ENCODE results near the gene NLRP14.

NLRP14 gene

GRCh38 chr11:7072401-7073028 is 52.2 kb downstream of the NLRP14 start:
- H3K27me3 ChIP-seq (ENCODE audit: insufficient read depth, low read length, poor library complexity, severe bottlenecking) = no peaks in the 10 kb centered on the region
- no peak overlapping the region for H3K4me3 ChIP-seq (ENCODE audit: low read length, poor library complexity, severe bottlenecking)
- H2AFZ ChIP-seq (ENCODE audit: low read length) = no peak overlapping the region
- no peaks in the 10 kb centered on the region for H3K9me3 ChIP-seq (ENCODE audit: insufficient read depth, low read depth, low read length)
- H3K36me3 ChIP-seq (ENCODE audit: insufficient read depth, low read length) = no peaks in the 10 kb centered on the region
- H3K79me2 ChIP-seq (ENCODE audit: insufficient read depth, low read length) = no peaks in the 10 kb centered on the region
- no peaks in the 10 kb centered on the region for H4K20me1 ChIP-seq (ENCODE audit: insufficient read depth, low read length, poor library complexity, severe bottlenecking)
- H3K4me2 ChIP-seq (ENCODE audit: low read depth, low read length, poor library complexity, severe bottlenecking) = no peak overlapping the region
- H3K9ac ChIP-seq (ENCODE audit: low read depth, low read length, poor library complexity, severe bottlenecking) = no peak overlapping the region
- no peaks in the 10 kb centered on the region for H3F3A ChIP-seq (ENCODE audit: low read depth)
- TF ChIP-seq EZH2phosphoT487 (IDR thresholded peaks at IDR 0.05; ENCODE audit: borderline replicate concordance) (no peak), CTCF (conservative IDR thresholded peaks at IDR 0.05; ENCODE audit: low read length) (no peak)
- H3K4me1 ChIP-seq (ENCODE audit: insufficient read depth, low read length, poor library complexity, severe bottlenecking) = no peaks in the 10 kb centered on the region
- H3K9me2 ChIP-seq (replicated peaks; ENCODE audit: low read depth, low read length) = no peaks in the 10 kb centered on the region

- Histone ChIP-seq H3K4me3 (ENCODE audit: low read length, poor library complexity, severe bottlenecking) (no peak overlapping the region), H3K4me1 (ENCODE audit: insufficient read depth, low read length, poor library complexity, severe bottlenecking) (no peaks in the 10 kb centered on the region), H4K20me1 (ENCODE audit: insufficient read depth, low read length, poor library complexity, severe bottlenecking) (no peaks in the 10 kb centered on the region), H3K27me3 (ENCODE audit: insufficient read depth, low read length, poor library complexity, severe bottlenecking) (no peaks in the 10 kb centered on the region), H3K4me2 (ENCODE audit: low read depth, low read length, poor library complexity, severe bottlenecking) (no peak overlapping the region), H3K36me3 (ENCODE audit: insufficient read depth, low read length) (no peaks in the 10 kb centered on the region), H3K79me2 (ENCODE audit: insufficient read depth, low read length) (no peaks in the 10 kb centered on the region), H3K9me3 (ENCODE audit: insufficient read depth, low read depth, low read length) (no peaks in the 10 kb centered on the region), H3F3A (ENCODE audit: low read depth) (no peaks in the 10 kb centered on the region), H3K9ac (ENCODE audit: low read depth, low read length, poor library complexity, severe bottlenecking) (no peak overlapping the region), H3K9me2 (replicated peaks; ENCODE audit: low read depth, low read length) (no peaks in the 10 kb centered on the region), H2AFZ (ENCODE audit: low read length) (no peak overlapping the region)
- TF ChIP-seq CTCF (conservative IDR thresholded peaks at IDR 0.05; ENCODE audit: low read length) (no peak), EZH2phosphoT487 (IDR thresholded peaks at IDR 0.05; ENCODE audit: borderline replicate concordance) (no peak)
Measured at GRCh38 chr11:7077101-7077500, 56.8 kb downstream of the NLRP14 start.

- H3K4me3 ChIP-seq (ENCODE audit: low read length, poor library complexity, severe bottlenecking) = no peak overlapping the region
- no peak for TF ChIP-seq CTCF (conservative IDR thresholded peaks at IDR 0.05; ENCODE audit: low read length)
- no peak for TF ChIP-seq EZH2phosphoT487 (IDR thresholded peaks at IDR 0.05; ENCODE audit: borderline replicate concordance)
Measured at GRCh38 chr11:7079545-7080135, 59.4 kb downstream of the NLRP14 start.

More at GRCh38 chr11:7079545-7080135, 59.4 kb downstream of the NLRP14 start:
- Histone ChIP-seq H2AFZ (ENCODE audit: low read length) (no peak overlapping the region), H3K9ac (ENCODE audit: low read depth, low read length, poor library complexity, severe bottlenecking) (no peak overlapping the region), H3K9me3 (ENCODE audit: insufficient read depth, low read depth, low read length) (no peaks in the 10 kb centered on the region), H3K36me3 (ENCODE audit: insufficient read depth, low read length) (no peaks in the 10 kb centered on the region), H3K4me1 (ENCODE audit: insufficient read depth, low read length, poor library complexity, severe bottlenecking) (no peaks in the 10 kb centered on the region), H3F3A (ENCODE audit: low read depth) (no peaks in the 10 kb centered on the region), H3K4me2 (ENCODE audit: low read depth, low read length, poor library complexity, severe bottlenecking) (no peak overlapping the region), H3K27me3 (ENCODE audit: insufficient read depth, low read length, poor library complexity, severe bottlenecking) (no peaks in the 10 kb centered on the region), H3K79me2 (ENCODE audit: insufficient read depth, low read length) (no peaks in the 10 kb centered on the region), H4K20me1 (ENCODE audit: insufficient read depth, low read length, poor library complexity, severe bottlenecking) (no peaks in the 10 kb centered on the region), H3K9me2 (replicated peaks; ENCODE audit: low read depth, low read length) (no peaks in the 10 kb centered on the region)

All from Loucy (cell line).